Upper lobe of right lung (tissue), 1 donor: Measurements from ENCODE around the gene ODC1. TPM values are rescaled to one million over a fixed set of nuclear protein-coding genes. Genes with fewer than 3 reads are reported as not detected.

Experiments used
- ATAC-seq: fragments of 200-7000 bp; cut with Tn5 transposase; one replicate; pipeline ENCODE4 v1.9.1; 2020; ENCODE audit warnings: mild to moderate bottlenecking, moderate library complexity
- DNase-seq: peaks from one replicate; pipeline ENCODE4 v3.0.0-alpha.2; 2020
- H3K27ac ChIP-seq: fragments of 200-600 bp; one replicate; pipeline ENCODE4 v1.8.0; 2022
- H3K27me3 ChIP-seq: fragments of 200-600 bp; one replicate; pipeline ENCODE4 v1.8.0; 2022; ENCODE audit warnings: mild to moderate bottlenecking
- H3K36me3 ChIP-seq: fragments of 200-600 bp; one replicate; pipeline ENCODE4 v1.8.0; 2022
- H3K4me1 ChIP-seq: fragments of 200-600 bp; one replicate; pipeline ENCODE4 v1.8.0; 2022
- H3K4me3 ChIP-seq: fragments of 200-600 bp; one replicate; pipeline ENCODE4 v1.8.0; 2022; ENCODE audit warnings: mild to moderate bottlenecking
- H3K9me3 ChIP-seq: fragments of 200-600 bp; one replicate; pipeline ENCODE4 v1.8.0; 2022
- CTCF ChIP-seq: fragments of 200-600 bp; IDR thresholded peaks from one replicate; pipeline ENCODE4 v1.8.0; 2022; ENCODE audit warnings: antibody characterized with exemption
- intact Hi-C: fragments of 100-400 bp; cut with DNase I; formaldehyde crosslinking; loops from one replicate; pipeline ENCODE4 v1.11.0; 2022
- total RNA-seq: library from RNA; stranded (reverse); fragmentation: NEBNext Ultra II Directional; extraction: Animal tissue kit (Norgen Biotek cat#: 25700); gene quantifications from one replicate; pipeline ENCODE4 v1.2.1, GENCODE V29; 2021
- donor health status: DM: no; HTN: yes; CAD: no; lungs with severe emphysema.

Gene ODC1
- total RNA-seq, 1 donor from 2014 or later: 50.9 TPM

GRCh38 chr2:10481666-10482157 lies 33.6 kb upstream of the ODC1 start:
- intact Hi-C loops: no loop called here
- Histone ChIP-seq H3K36me3 (no peaks in the 10 kb centered on the region), H3K4me1 (no peaks in the 10 kb centered on the region), H3K9me3 (no peaks in the 10 kb centered on the region), H3K4me3 (no peak overlapping the region), H3K27ac (no peak overlapping the region), H3K27me3 (no peaks in the 10 kb centered on the region)
- ATAC-seq (no peak), DNase-seq (peak; percentile 29)
- no peak for TF ChIP-seq CTCF

- ATAC-seq: no peak
- DNase-seq: peak; percentile 20
- intact Hi-C loops: no loop called here
- H3K27me3 ChIP-seq: no peaks in the 10 kb centered on the region
- H3K9me3 ChIP-seq: no peaks in the 10 kb centered on the region
- no peak for TF ChIP-seq CTCF
- H3K4me1 ChIP-seq: no peaks in the 10 kb centered on the region
- no peak overlapping the region for H3K4me3 ChIP-seq
- H3K36me3 ChIP-seq: no peaks in the 10 kb centered on the region
- no peak overlapping the region for H3K27ac ChIP-seq
Measured at GRCh38 chr2:10481055-10481665, 33.0 kb upstream of the ODC1 start.

- no peak for DNase-seq
- intact Hi-C loops: no loop called here
- H3K9me3 ChIP-seq: no peaks in the 10 kb centered on the region
- no peak overlapping the region for H3K4me3 ChIP-seq
- no peak for ATAC-seq
- no peak overlapping the region for H3K27ac ChIP-seq
- no peaks in the 10 kb centered on the region for H3K27me3 ChIP-seq
- H3K36me3 ChIP-seq: no peaks in the 10 kb centered on the region
- no peak for TF ChIP-seq CTCF
- no peaks in the 10 kb centered on the region for H3K4me1 ChIP-seq
Measured at GRCh38 chr2:10480359-10480949, 32.3 kb upstream of the ODC1 start.

GRCh38 chr2:10478916-10479315 lies 30.8 kb upstream of the ODC1 start:
- TF ChIP-seq CTCF: no peak
- Histone ChIP-seq H3K27me3 (no peaks in the 10 kb centered on the region), H3K27ac (no peak overlapping the region), H3K4me1 (no peaks in the 10 kb centered on the region), H3K9me3 (no peaks in the 10 kb centered on the region), H3K4me3 (no peak overlapping the region), H3K36me3 (no peaks in the 10 kb centered on the region)
- intact Hi-C loops: no loop called here
- DNase-seq: peak; percentile 60
- ATAC-seq: no peak

- H3K27ac ChIP-seq: no peak overlapping the region
- ATAC-seq: no peak
- intact Hi-C loops: no loop called here
- H3K36me3 ChIP-seq: no peaks in the 10 kb centered on the region
- H3K9me3 ChIP-seq: no peaks in the 10 kb centered on the region
- DNase-seq: peak; percentile 52
- no peak overlapping the region for H3K4me3 ChIP-seq
- no peak for TF ChIP-seq CTCF
- no peaks in the 10 kb centered on the region for H3K4me1 ChIP-seq
- no peaks in the 10 kb centered on the region for H3K27me3 ChIP-seq
Measured at GRCh38 chr2:10478298-10478625, 30.1 kb upstream of the ODC1 start.
